ENCODE measurements around the gene HOXB5. TPM values are rescaled to one million over a fixed set of nuclear protein-coding genes. Genes with fewer than 3 reads are reported as not detected.

HOXB5 gene
- total and polyA plus RNA-seq, 5 donors from 2014 or later: not detected

DNA sequence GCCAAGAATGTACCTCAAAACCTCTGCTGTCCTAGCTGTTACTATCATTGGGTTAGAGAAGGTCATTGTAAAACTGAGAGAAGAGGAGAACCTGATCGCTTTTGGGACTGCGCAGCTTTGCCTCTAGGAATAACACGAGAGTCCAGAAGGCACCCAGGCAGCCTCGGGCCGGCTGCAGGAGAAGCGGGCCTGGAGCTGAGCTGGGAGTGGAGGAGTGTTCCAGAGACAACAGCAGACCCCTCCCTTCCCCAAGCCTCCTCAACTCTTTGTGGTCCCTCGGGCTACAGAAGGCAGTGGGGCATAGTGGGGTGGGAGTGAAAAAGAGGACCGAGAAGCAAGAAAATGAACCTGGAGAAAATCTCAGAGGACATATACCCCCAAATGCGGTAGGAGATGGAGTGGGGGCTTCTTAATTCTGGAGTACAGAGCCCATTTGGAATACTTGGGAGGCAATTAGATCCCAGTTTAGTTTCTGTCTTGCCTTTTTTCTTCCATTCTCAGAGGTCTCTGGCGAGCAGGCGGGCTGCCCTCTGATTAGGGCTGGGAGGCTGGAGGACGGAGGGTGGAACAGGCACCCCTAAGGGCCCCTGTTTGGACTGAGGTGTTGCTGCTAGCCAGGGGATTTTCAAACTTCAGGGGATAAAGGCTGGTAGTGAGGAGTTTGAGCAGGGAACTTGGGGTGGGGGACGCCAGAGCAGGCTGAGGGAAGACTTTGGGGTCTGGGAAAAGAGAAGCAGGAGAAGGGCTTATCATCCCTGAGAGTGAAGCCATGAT lies 35.3 kb downstream of the HOXB5 start:
- Mint-ChIP-seq H3K4me3 (no peak overlapping the region), H3K36me3 (peaks cover 4% of the 10 kb centered on the region), H3K27ac (peak overlapping the region in 1 of 3 donors; percentile 67), H3K9me3 (no peaks in the 10 kb centered on the region), H3K27me3 (peaks cover 21% of the 10 kb centered on the region), H3K4me1 (peaks cover 0 to 12% (median 8%) of the 10 kb centered on the region in 4 donors)
- Histone ChIP-seq H3K4me1 (ENCODE audit: control insufficient read depth, insufficient read depth, low read length, poor library complexity, severe bottlenecking) (peaks cover 2% of the 10 kb centered on the region), H3K27ac (ENCODE audit: insufficient read depth, low read length, poor library complexity, severe bottlenecking) (no peak overlapping the region), H3K36me3 (ENCODE audit: control insufficient read depth, insufficient read depth, low read length) (no peaks in the 10 kb centered on the region), H3K4me3 (ENCODE audit: low read depth, low read length) (no peak overlapping the region), H3K27me3 (ENCODE audit: control insufficient read depth, insufficient read depth, low read length) (no peaks in the 10 kb centered on the region), H3K9me3 (ENCODE audit: control insufficient read depth in 2 of 2, low read length in 2 of 2) (no peaks in the 10 kb centered on the region)
- ATAC-seq (ENCODE audit: low read depth in 2 of 2): no peak
- no peak for DNase-seq

DNA sequence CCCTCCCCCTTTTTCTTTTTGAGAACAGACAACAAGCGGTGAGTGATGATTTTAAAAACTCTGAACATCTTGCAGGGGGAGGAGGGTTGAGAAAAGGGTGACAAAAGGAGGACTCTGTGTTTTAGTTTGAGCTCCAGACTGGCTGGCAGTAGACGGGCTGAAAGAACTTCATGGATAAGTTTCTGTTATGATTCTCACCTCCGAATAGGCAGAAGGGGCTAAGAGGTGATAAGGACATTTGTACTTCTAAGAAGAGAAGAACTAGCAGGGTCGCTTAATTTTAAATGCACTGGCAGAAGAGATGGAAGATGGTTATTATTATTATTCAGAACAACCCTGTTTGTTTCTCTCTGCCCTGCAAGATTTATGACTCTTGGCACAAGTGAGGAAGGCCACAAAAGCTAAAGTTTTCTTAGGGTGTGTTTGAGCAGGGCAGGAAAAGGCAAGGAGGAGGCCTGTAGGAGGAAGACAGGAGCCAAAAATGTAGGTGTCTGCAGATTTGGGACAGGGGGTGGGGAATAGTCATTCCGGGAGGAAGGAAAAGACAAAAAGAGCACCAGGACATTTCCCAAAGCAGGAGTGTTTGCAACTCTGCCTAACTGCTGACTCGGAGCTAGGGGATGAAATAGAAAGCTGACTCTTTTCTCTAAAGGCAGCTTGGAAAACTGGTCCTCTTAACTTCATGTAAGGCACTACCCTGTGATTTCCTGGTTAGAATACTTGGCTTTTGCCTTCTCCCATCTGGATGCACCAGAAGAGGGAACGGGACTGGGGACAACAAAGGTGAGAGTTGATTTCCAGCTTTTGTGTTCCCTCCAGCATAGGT lies 36.8 kb downstream of the HOXB5 start:
- H3K4me3 Mint-ChIP-seq: no peak overlapping the region
- DNase-seq (no peak), ATAC-seq (ENCODE audit: low read depth in 2 of 2) (no peak)
- Histone ChIP-seq H3K9me3 (ENCODE audit: control insufficient read depth in 2 of 2, low read length in 2 of 2) (no peaks in the 10 kb centered on the region), H3K36me3 (ENCODE audit: control insufficient read depth, insufficient read depth, low read length) (no peaks in the 10 kb centered on the region), H3K27ac (ENCODE audit: insufficient read depth, low read length, poor library complexity, severe bottlenecking) (no peak overlapping the region), H3K27me3 (ENCODE audit: control insufficient read depth, insufficient read depth, low read length) (no peaks in the 10 kb centered on the region), H3K4me3 (ENCODE audit: low read depth, low read length) (no peak overlapping the region), H3K4me1 (ENCODE audit: control insufficient read depth, insufficient read depth, low read length, poor library complexity, severe bottlenecking) (peaks cover 2% of the 10 kb centered on the region)
- no peak overlapping the region for H3K27ac Mint-ChIP-seq
- peaks cover 0 to 10% (median 7%) of the 10 kb centered on the region in 4 donors for H3K4me1 Mint-ChIP-seq
- H3K9me3 Mint-ChIP-seq: no peaks in the 10 kb centered on the region
- peaks cover 4% of the 10 kb centered on the region for H3K36me3 Mint-ChIP-seq
- H3K27me3 Mint-ChIP-seq: peaks cover 24% of the 10 kb centered on the region

- Mint-ChIP-seq H3K27me3 (peaks cover 24% of the 10 kb centered on the region), H3K4me3 (no peak overlapping the region), H3K36me3 (peaks cover 4% of the 10 kb centered on the region), H3K9me3 (no peaks in the 10 kb centered on the region), H3K4me1 (peaks cover 0 to 10% (median 5%) of the 10 kb centered on the region in 4 donors), H3K27ac (no peak overlapping the region)
- Histone ChIP-seq H3K27me3 (ENCODE audit: control insufficient read depth, insufficient read depth, low read length) (no peaks in the 10 kb centered on the region), H3K4me3 (ENCODE audit: low read depth, low read length) (no peak overlapping the region), H3K36me3 (ENCODE audit: control insufficient read depth, insufficient read depth, low read length) (no peaks in the 10 kb centered on the region), H3K4me1 (ENCODE audit: control insufficient read depth, insufficient read depth, low read length, poor library complexity, severe bottlenecking) (peaks cover 2% of the 10 kb centered on the region), H3K9me3 (ENCODE audit: control insufficient read depth in 2 of 2, low read length in 2 of 2) (no peaks in the 10 kb centered on the region), H3K27ac (ENCODE audit: insufficient read depth, low read length, poor library complexity, severe bottlenecking) (no peak overlapping the region)
- ATAC-seq (ENCODE audit: low read depth in 2 of 2) (no peak), DNase-seq (no peak)
Measured at GRCh38 chr17:48556229-48556575, 37.4 kb downstream of the HOXB5 start.

GRCh38 chr17:48555258-48556228 lies 38.0 kb downstream of the HOXB5 start:
- ATAC-seq (ENCODE audit: low read depth in 2 of 2) (peak; percentile 37 to 44), DNase-seq (peak in 1 of 3 donors; percentile 45)
- peak overlapping the region; percentile 51 to 90 (median 71) for H3K4me3 Mint-ChIP-seq
- Histone ChIP-seq H3K36me3 (ENCODE audit: control insufficient read depth, insufficient read depth, low read length) (no peaks in the 10 kb centered on the region), H3K4me3 (ENCODE audit: low read depth, low read length) (no peak overlapping the region), H3K4me1 (ENCODE audit: control insufficient read depth, insufficient read depth, low read length, poor library complexity, severe bottlenecking) (peaks cover 2% of the 10 kb centered on the region), H3K27me3 (ENCODE audit: control insufficient read depth, insufficient read depth, low read length) (no peaks in the 10 kb centered on the region), H3K9me3 (ENCODE audit: control insufficient read depth in 2 of 2, low read length in 2 of 2) (no peaks in the 10 kb centered on the region), H3K27ac (ENCODE audit: insufficient read depth, low read length, poor library complexity, severe bottlenecking) (no peak overlapping the region)
- peaks cover 24% of the 10 kb centered on the region for H3K27me3 Mint-ChIP-seq
- no peaks in the 10 kb centered on the region for H3K9me3 Mint-ChIP-seq
- peak overlapping the region; percentile 49 to 85 (median 79) for H3K27ac Mint-ChIP-seq
- peaks cover 0 to 10% (median 5%) of the 10 kb centered on the region in 4 donors for H3K4me1 Mint-ChIP-seq
- peaks cover 4% of the 10 kb centered on the region for H3K36me3 Mint-ChIP-seq

- Mint-ChIP-seq H3K9me3 (no peaks in the 10 kb centered on the region), H3K4me1 (peaks cover 0 to 10% (median 5%) of the 10 kb centered on the region in 4 donors), H3K27ac (peak overlapping the region in 2 of 3 donors; percentile 49 to 79), H3K27me3 (peaks cover 24% of the 10 kb centered on the region), H3K36me3 (peaks cover 4% of the 10 kb centered on the region), H3K4me3 (peak overlapping the region; percentile 54 to 88 (median 64))
- no peak for DNase-seq
- H3K36me3 ChIP-seq (ENCODE audit: control insufficient read depth, insufficient read depth, low read length): no peaks in the 10 kb centered on the region
- no peaks in the 10 kb centered on the region for H3K9me3 ChIP-seq (ENCODE audit: control insufficient read depth in 2 of 2, low read length in 2 of 2)
- peaks cover 2% of the 10 kb centered on the region for H3K4me1 ChIP-seq (ENCODE audit: control insufficient read depth, insufficient read depth, low read length, poor library complexity, severe bottlenecking)
- no peak overlapping the region for H3K4me3 ChIP-seq (ENCODE audit: low read depth, low read length)
- no peak overlapping the region for H3K27ac ChIP-seq (ENCODE audit: insufficient read depth, low read length, poor library complexity, severe bottlenecking)
- H3K27me3 ChIP-seq (ENCODE audit: control insufficient read depth, insufficient read depth, low read length): no peaks in the 10 kb centered on the region
- no peak for ATAC-seq (ENCODE audit: low read depth in 2 of 2)
Measured at GRCh38 chr17:48554412-48555257, 38.9 kb downstream of the HOXB5 start.

GRCh38 chr17:48553826-48554225 lies 39.8 kb downstream of the HOXB5 start:
- no peak overlapping the region for H3K4me3 ChIP-seq (ENCODE audit: low read depth, low read length)
- no peak overlapping the region for H3K27ac ChIP-seq (ENCODE audit: insufficient read depth, low read length, poor library complexity, severe bottlenecking)
- H3K9me3 Mint-ChIP-seq: no peaks in the 10 kb centered on the region
- no peak for DNase-seq
- H3K36me3 ChIP-seq (ENCODE audit: control insufficient read depth, insufficient read depth, low read length): no peaks in the 10 kb centered on the region
- H3K27me3 Mint-ChIP-seq: peaks cover 24% of the 10 kb centered on the region
- no peak overlapping the region for H3K4me3 Mint-ChIP-seq
- peaks cover 5% of the 10 kb centered on the region for H3K4me1 ChIP-seq (ENCODE audit: control insufficient read depth, insufficient read depth, low read length, poor library complexity, severe bottlenecking)
- ATAC-seq (ENCODE audit: low read depth in 2 of 2): no peak
- peaks cover 0 to 10% (median 5%) of the 10 kb centered on the region in 4 donors for H3K4me1 Mint-ChIP-seq
- H3K27me3 ChIP-seq (ENCODE audit: control insufficient read depth, insufficient read depth, low read length): no peaks in the 10 kb centered on the region
- H3K9me3 ChIP-seq (ENCODE audit: control insufficient read depth in 2 of 2, low read length in 2 of 2): no peaks in the 10 kb centered on the region
- H3K27ac Mint-ChIP-seq: no peak overlapping the region
- peaks cover 4% of the 10 kb centered on the region for H3K36me3 Mint-ChIP-seq

Data from CD4-positive, CD25-positive, alpha-beta regulatory T cell (primary cell).